Ishikawa (cell line): ENCODE measurements around the gene CREBRF.

Source experiments
- CEBPB ChIP-seq: IDR thresholded peaks from 2 replicates; pipeline ENCODE4 v1.6.1; 2012
- CREB1 ChIP-seq: IDR thresholded peaks from 2 replicates; pipeline ENCODE4 v1.6.1; 2012; ENCODE audit warnings: low read depth
- EGR1 ChIP-seq: IDR thresholded peaks from 2 replicates; pipeline ENCODE4 v1.6.1; 2012
- EP300 ChIP-seq: IDR thresholded peaks from 2 replicates; pipeline ENCODE4 v1.6.1; 2012; ENCODE audit warnings: borderline replicate concordance
- FOXM1 ChIP-seq: IDR thresholded peaks from 2 replicates; pipeline ENCODE4 v1.6.1; 2012; ENCODE audit warnings: low read depth, borderline replicate concordance
- NFIC ChIP-seq: IDR thresholded peaks from 2 replicates; pipeline ENCODE4 v1.6.1; 2012
- RAD21 ChIP-seq: IDR thresholded peaks from 2 replicates; pipeline ENCODE4 v1.6.1; 2012; ENCODE audit warnings: low read depth
- REST ChIP-seq: IDR thresholded peaks from 2 replicates; pipeline ENCODE4 v1.6.1; 2012; ENCODE audit warnings: low read depth, mild to moderate bottlenecking
- TAF1 ChIP-seq: IDR thresholded peaks from 2 replicates; pipeline ENCODE4 v1.6.1; 2012; ENCODE audit warnings: low read depth, mild to moderate bottlenecking
- TCF12 ChIP-seq: IDR thresholded peaks from 2 replicates; pipeline ENCODE4 v1.6.1; 2012; ENCODE audit warnings: low read depth
- TEAD4 ChIP-seq: IDR thresholded peaks from 2 replicates; pipeline ENCODE4 v1.6.1; 2012
- USF1 ChIP-seq: IDR thresholded peaks from 2 replicates; pipeline ENCODE4 v1.6.1; 2012
- YY1 ChIP-seq: IDR thresholded peaks from 2 replicates; pipeline ENCODE4 v1.6.1; 2012; ENCODE audit warnings: low read depth
- ZBTB7A ChIP-seq: IDR thresholded peaks from 2 replicates; pipeline ENCODE4 v1.6.1; 2012; ENCODE audit warnings: low read depth
- TF ChIP-seq, protein P1 (sequence below): IDR thresholded peaks from 2 replicates; pipeline ENCODE4 v1.6.1; 2012

The CREBRF gene, protein sequence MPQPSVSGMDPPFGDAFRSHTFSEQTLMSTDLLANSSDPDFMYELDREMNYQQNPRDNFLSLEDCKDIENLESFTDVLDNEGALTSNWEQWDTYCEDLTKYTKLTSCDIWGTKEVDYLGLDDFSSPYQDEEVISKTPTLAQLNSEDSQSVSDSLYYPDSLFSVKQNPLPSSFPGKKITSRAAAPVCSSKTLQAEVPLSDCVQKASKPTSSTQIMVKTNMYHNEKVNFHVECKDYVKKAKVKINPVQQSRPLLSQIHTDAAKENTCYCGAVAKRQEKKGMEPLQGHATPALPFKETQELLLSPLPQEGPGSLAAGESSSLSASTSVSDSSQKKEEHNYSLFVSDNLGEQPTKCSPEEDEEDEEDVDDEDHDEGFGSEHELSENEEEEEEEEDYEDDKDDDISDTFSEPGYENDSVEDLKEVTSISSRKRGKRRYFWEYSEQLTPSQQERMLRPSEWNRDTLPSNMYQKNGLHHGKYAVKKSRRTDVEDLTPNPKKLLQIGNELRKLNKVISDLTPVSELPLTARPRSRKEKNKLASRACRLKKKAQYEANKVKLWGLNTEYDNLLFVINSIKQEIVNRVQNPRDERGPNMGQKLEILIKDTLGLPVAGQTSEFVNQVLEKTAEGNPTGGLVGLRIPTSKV

GRCh38 chr5:173055983-173056782 lies at the start of gene CREBRF:
TSS of gene CREBRF (plus strand) at chr5:173056352. CDS start at chr5:173080776, 24,424 bp downstream.
- TF ChIP-seq RAD21, result no peak
- peak; percentile 46; the same call in 1 of the 2 replicates for TF ChIP-seq TCF12
- TF ChIP-seq TEAD4, result no peak
- no peak for TF ChIP-seq NFIC
- TF ChIP-seq EP300, result no peak
- TF ChIP-seq EGR1, result peak; percentile 72; the same call in 1 of the 2 replicates
- no peak for TF ChIP-seq REST
- no peak for TF ChIP-seq FOXM1
- peak; percentile 98 for TF ChIP-seq USF1
- TF ChIP-seq YY1, result no peak
- TF ChIP-seq TAF1, result peak; percentile 53; the same call in 1 of the 2 replicates
- TF ChIP-seq ZBTB7A, result no peak
- TF ChIP-seq, protein P1, sequence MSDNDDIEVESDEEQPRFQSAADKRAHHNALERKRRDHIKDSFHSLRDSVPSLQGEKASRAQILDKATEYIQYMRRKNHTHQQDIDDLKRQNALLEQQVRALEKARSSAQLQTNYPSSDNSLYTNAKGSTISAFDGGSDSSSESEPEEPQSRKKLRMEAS, result peak; percentile 92
- no peak for TF ChIP-seq CEBPB
- TF ChIP-seq CREB1, result 0 out of 2 replicates have a peak, but pooled peaks have one; percentile 44

GRCh38 chr5:173010021-173010420 lies 46.1 kb upstream of the CREBRF start:
- no peak for TF ChIP-seq CEBPB
- no peak for TF ChIP-seq FOXM1
- no peak for TF ChIP-seq YY1
- no peak for TF ChIP-seq REST
- no peak for TF ChIP-seq TEAD4
- TF ChIP-seq NFIC, result no peak
- no peak for TF ChIP-seq USF1
- TF ChIP-seq CREB1, result no peak
- no peak for TF ChIP-seq TCF12
- no peak for TF ChIP-seq RAD21
- no peak for TF ChIP-seq ZBTB7A
- no peak for TF ChIP-seq TAF1
- no peak for TF ChIP-seq EP300
- TF ChIP-seq, protein P1, result no peak
- no peak for TF ChIP-seq EGR1

GRCh38 chr5:173010547-173011464 lies 45.3 kb upstream of the CREBRF start:
- TF ChIP-seq REST (no peak), CEBPB (no peak), ZBTB7A (no peak), EP300 (no peak), NFIC (no peak), TEAD4 (no peak), USF1 (no peak), TCF12 (no peak), RAD21 (no peak), TAF1 (no peak)
